NCI-H2227 treated with DMSO at 0.1 percent for 48 hours (cell line): ENCODE results near the gene GIGYF2.

Source experiments
- DNase-seq: peaks from one replicate; lab custom pipeline; 2025; lab: John Stamatoyannopoulos, UW

The GIGYF2 gene

GRCh38 chr2:232749331-232749730, 52.2 kb downstream of the GIGYF2 start:
- no peak for DNase-seq

- DNase-seq: no peak
These were observed 53.1 kb downstream of the GIGYF2 start for GRCh38 chr2:232750135-232750671.

- DNase-seq: no peak
These were observed 60.8 kb downstream of the GIGYF2 start for GRCh38 chr2:232757905-232758304.

DNA sequence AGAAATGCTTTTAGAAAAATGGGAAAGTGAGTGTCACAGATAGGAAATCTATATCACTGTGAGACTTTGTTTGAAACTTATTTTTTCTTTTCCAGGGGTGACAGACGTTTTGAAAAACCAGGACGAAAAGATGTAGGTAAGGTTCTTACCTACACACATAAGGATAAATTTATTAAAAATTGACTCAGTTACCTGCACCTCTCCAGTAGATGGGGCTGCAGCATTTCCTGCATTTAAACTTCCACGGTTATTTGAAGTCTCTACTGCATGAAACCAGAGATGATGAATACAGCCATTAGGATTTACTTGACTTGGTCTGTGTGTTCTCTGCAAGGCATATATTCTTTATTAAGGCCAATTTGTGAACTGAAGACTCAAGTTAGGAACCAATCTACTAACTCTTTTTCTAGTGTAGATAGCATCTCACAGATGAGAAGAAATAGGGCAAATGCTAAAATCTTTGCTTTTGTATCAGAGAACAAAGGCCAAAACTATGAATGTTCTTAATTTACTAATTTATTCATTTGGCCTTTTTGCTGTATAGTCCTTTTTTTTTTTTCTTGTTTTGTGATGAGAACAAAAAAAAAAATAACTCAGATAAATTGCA, 64.3 kb downstream of the GIGYF2 start:
- peak; percentile 67 for DNase-seq

DNA sequence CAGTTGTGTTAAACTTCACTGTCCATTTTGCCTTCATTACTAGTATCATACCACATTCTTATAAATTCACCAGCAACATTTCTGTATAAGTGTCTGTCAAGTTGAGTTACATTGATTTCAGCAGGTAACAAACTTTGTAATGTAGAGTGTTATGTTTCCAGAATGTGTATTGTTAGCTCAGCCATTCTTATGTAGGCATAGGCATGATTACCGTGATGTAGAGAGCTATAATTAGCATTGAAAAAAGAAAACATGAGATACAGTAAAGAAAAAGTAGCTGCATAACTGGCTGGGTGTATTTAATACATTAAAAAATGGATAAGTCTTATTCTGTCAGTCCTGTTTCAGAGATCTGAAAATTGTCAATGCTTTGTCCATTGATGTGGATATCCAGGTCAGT, 70.7 kb downstream of the GIGYF2 start:
- no peak for DNase-seq

DNA sequence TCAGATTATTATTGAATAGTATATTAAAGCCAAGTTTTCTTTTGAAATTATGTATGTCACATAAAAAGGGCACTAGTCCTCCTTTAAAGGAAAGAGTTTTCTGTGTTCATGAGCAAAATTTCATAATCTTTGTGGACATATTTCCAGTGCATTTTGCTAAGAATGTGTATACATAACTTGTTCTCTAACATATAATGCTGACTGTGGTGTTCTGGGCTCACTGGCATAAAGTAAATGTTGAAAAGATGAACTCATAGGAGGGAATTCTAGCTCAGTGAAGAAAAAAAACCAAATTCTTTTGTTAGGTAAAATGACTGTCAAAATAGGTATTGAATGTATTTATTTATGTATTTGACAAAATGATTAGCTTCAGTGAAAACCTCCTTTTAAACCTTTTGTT, 73.1 kb downstream of the GIGYF2 start:
- DNase-seq: no peak

DNA sequence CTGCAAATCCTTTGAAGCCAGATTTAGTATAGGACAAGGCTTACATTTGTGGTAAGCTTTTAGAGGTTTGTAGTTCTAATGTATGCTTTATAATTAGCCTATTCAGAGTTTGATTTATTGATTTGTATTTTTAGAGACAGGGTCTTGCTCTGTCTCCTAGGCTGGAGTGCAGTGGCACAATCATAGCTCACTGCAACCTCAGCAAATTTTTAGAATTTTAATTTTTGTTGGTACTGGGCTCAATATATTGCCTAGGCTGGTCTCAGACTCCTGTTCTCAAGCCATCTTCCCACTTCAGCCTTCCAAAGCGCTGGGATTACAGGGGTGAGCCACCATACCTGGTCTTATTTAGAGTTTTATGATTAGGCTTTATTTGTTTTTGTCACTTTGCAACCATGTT, 74.7 kb downstream of the GIGYF2 start:
- DNase-seq: no peak

GRCh38 chr2:232772531-232772930, 75.4 kb downstream of the GIGYF2 start:
- no peak for DNase-seq

GRCh38 chr2:232773815-232774214, 76.7 kb downstream of the GIGYF2 start:
- DNase-seq: no peak

GRCh38 chr2:232776435-232776834, 79.3 kb downstream of the GIGYF2 start, which contains the start of gene KCNJ13:
Gene KCNJ13 (minus strand): TSS chr2:232776565. CDS start chr2:232771362, 5,203 bp downstream.
- DNase-seq: peak; percentile 13

DNA sequence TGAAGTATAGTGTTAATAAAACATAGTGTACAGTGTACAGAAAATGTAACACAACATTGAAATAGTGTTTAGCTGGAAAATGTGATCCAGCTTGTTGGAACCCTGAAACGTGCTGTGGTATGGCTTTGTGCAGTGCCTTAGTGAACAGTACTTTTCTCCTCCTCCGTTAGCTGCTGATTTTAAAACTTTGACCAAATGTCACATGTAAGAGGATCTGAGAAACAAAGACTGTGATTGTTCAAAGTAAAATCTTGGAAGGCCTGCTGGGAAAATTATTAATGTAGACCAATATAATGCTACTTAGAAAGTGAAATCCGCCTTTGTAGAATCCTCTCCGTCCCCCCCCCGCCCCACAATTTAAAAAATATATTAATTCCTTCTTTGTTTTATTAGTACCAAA, 80.1 kb downstream of the GIGYF2 start:
- DNase-seq: no peak

DNA sequence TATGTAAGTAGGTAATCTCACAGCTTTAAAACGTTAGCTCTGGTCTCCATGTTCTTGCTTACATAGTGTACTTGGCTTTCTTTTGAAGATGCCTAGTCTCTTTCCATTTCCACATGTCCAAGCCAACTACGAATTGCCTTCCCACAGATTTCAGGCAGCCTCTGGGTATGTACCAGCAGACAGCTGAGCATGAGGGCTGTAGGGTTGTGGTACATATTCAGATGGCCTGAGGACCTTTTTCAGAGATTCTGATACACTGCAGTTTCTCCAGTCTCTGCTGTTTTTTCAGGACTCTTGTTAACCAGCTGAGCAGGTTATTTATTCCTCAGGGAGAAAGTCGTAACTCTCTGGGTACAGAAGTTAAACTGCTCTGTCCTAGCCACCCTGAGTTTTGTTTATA, 82.3 kb downstream of the GIGYF2 start:
- no peak for DNase-seq

- no peak for DNase-seq
These were observed 82.8 kb downstream of the GIGYF2 start for GRCh38 chr2:232779934-232780333.

GRCh38 chr2:232781765-232782164, 84.6 kb downstream of the GIGYF2 start:
- no peak for DNase-seq

DNA sequence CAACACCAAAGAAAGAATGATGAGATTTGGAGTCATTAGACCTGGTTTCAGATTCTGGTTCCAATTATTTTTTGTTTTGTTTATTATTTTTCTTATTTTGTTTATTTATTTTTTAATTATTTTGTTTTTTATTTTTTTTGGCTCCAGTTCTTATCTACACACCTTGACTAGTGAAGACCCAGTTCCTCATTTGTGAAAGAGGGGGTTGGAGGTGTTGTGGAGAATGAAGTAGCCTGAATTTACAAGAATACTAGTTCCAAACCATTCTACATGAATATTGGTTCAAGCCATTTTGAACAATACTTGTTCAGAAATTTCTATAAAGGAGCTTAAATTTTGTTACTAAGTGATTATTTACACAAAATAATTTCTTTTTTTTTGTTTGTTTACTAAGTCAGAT, 86.1 kb downstream of the GIGYF2 start:
- no peak for DNase-seq

- DNase-seq: no peak
These were observed 90.7 kb downstream of the GIGYF2 start for GRCh38 chr2:232787806-232788205.

DNA sequence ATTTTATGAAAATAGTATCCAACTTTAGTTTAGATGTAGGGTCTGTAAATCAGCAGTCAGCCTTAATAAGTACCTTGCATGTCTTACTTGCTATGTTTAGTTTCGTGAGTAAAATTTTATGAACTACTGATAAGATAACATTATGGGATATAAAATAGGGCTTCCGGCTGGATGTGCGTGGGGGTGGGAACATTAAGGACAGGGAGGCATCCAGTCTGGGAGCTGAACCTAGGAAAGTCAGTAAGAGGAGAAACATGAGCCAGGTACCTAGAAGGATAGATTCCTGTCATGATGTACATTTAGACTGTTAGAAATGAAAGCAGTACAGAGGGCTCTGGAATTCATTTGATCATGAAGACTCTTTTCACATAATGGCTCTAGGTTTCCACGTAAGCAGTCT, 92.0 kb downstream of the GIGYF2 start:
- DNase-seq: no peak

DNA sequence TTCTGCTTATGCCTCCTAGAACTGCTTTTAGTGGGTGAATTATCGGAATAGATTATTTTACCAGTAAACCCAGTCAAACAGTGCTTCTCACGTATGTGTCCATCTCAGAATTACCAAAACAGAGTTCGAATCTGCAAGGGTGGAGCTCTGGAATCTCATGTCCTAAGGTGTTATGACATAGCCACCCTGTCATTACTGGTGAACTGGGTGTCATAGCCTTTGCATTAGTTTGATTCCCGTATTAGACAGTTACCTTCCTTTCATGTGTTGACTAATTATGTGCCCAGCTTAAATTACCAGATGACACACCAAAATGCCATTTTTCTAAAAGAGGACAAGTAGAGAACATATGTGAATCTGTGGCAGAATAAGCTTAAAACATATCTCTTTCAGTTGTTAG, 94.4 kb downstream of the GIGYF2 start:
- no peak for DNase-seq

- DNase-seq: no peak
These were observed 96.1 kb downstream of the GIGYF2 start for GRCh38 chr2:232793271-232793670.

- DNase-seq: no peak
These were observed 97.8 kb downstream of the GIGYF2 start for GRCh38 chr2:232794981-232795380.

GRCh38 chr2:232795920-232796319, 98.8 kb downstream of the GIGYF2 start:
- DNase-seq: no peak

GRCh38 chr2:232798187-232798586, 101.1 kb downstream of the GIGYF2 start:
- DNase-seq: no peak

- no peak for DNase-seq
These were observed 103.0 kb downstream of the GIGYF2 start for GRCh38 chr2:232800166-232800565.

GRCh38 chr2:232802091-232802490, 105.0 kb downstream of the GIGYF2 start:
- no peak for DNase-seq
